NCI-H510A (cell line): ENCODE results near the gene TMEM119.
"Not testable (repeated sequence)": the region's sequence is repeated elsewhere in the genome, so short reads cannot be mapped to it uniquely, and the experiment has no call there.

Source experiments
- DNase-seq: peaks from one replicate; lab custom pipeline; 2025; lab: John Stamatoyannopoulos, UW

Gene TMEM119

GRCh38 chr12:108599948-108600701 is 2.2 kb upstream of the TMEM119 start:
- no peak for DNase-seq

GRCh38 chr12:108599541-108599940 is 1.7 kb upstream of the TMEM119 start:
- no peak for DNase-seq

GRCh38 chr12:108598553-108599250 is 818 bp upstream of the TMEM119 start:
- no peak for DNase-seq

- DNase-seq: no peak
These were observed 878 bp downstream of the TMEM119 start for GRCh38 chr12:108596854-108597558.

- DNase-seq: no peak
These were observed 1.9 kb downstream of the TMEM119 start for GRCh38 chr12:108595711-108596647.

GRCh38 chr12:108594960-108595710 is 2.7 kb downstream of the TMEM119 start:
- no peak for DNase-seq

- no peak for DNase-seq
These were observed 3.5 kb downstream of the TMEM119 start for GRCh38 chr12:108594323-108594903.

GRCh38 chr12:108592033-108592909 is 5.6 kb downstream of the TMEM119 start:
- DNase-seq: no peak

- no peak for DNase-seq
These were observed 6.5 kb downstream of the TMEM119 start for GRCh38 chr12:108591267-108591980.

- not testable (repeated sequence) for DNase-seq
These were observed 7.4 kb downstream of the TMEM119 start for GRCh38 chr12:108590463-108590862.

- DNase-seq: no peak
These were observed 8.0 kb downstream of the TMEM119 start for GRCh38 chr12:108589840-108590229.

- DNase-seq: no peak
These were observed 8.7 kb downstream of the TMEM119 start for GRCh38 chr12:108589028-108589839.

- no peak for DNase-seq
These were observed 10.1 kb downstream of the TMEM119 start for GRCh38 chr12:108587826-108588225.

GRCh38 chr12:108586306-108586705 is 11.6 kb downstream of the TMEM119 start:
- DNase-seq: no peak

GRCh38 chr12:108585864-108586263 is 12.0 kb downstream of the TMEM119 start:
- DNase-seq: no peak

GRCh38 chr12:108584456-108585065 is 13.3 kb downstream of the TMEM119 start:
- no peak for DNase-seq

GRCh38 chr12:108583991-108584390 is 13.9 kb downstream of the TMEM119 start:
- DNase-seq: no peak
